Stimulated activated CD8-positive, alpha-beta memory T cell treated with anti-CD3 and anti-CD28 coated beads, Interleukin-4, amount 100 ng/mL, for 24 hours (primary cell): ENCODE data around the gene CD80.

Source experiments
- DNase-seq: peaks from one replicate; pipeline ENCODE4 v3.0.0-alpha.2; 2020; ENCODE audit warnings: low read depth

The CD80 gene

DNA sequence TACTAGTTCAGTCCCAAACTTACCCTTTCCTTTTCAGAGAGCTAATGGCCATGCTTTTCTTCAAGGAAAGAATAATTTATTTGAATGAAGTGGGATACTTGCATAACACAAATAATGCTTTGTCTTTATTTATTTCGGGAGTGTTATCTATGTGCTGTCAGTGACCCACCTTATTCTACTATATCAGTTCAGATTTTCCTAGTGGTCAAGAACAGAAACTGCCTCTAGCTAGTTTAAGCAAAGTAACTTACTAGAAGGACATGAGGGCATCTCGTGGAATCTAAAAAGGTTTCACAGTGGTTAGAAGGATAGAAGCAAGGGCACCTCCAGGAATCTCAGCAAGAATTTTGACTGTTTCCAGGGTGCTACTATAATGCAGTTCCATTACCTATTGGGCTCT lies 64.8 kb downstream of the CD80 start:
- DNase-seq, result no peak

DNA sequence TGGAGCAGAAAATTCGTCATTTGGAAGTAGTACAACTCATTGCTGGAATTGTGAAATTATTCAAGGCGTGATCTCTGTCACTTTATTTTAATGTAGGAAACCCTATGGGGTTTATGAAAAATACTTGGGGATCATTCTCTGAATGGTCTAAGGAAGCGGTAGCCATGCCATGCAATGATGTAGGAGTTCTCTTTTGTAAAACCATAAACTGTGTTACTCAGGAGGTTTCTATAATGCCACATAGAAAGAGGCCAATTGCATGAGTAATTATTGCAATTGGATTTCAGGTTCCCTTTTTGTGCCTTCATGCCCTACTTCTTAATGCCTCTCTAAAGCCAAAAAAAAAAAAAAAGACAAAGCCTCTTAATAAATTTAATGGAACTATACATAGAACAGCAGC lies 66.6 kb downstream of the CD80 start:
- no peak for DNase-seq

GRCh38 chr3:119492128-119492527 lies 67.3 kb downstream of the CD80 start:
- DNase-seq, result no peak

DNA sequence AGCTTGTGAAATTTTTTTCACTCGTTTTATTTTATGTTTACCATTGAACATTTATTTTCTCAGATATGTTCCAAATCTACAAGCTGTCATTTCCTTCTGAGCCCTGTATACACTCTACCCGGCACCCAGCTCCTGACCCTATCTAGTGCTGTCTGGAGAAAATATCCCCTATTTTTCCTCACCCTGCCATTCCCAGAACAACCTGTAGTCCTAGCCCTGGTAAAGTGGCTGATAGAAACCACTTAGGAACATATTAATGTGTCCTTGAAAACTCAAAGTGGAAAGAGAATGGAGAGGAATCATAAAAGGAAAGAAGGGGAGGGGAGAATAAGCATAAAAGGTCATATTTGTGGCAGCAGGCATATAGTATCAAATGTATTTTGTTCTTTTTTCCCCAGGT lies 69.3 kb downstream of the CD80 start:
- DNase-seq, result no peak

- DNase-seq, result no peak
These were observed 73.9 kb downstream of the CD80 start for GRCh38 chr3:119485563-119485962.

GRCh38 chr3:119483101-119483500 lies 76.3 kb downstream of the CD80 start:
- no peak for DNase-seq

- DNase-seq, result no peak
These were observed 78.3 kb downstream of the CD80 start for GRCh38 chr3:119481079-119481478.
